DLD1 (cell line): ENCODE data around the gene PPP6R2.

Experiments used
- in situ Hi-C: cut with HindIII; loops from 2 replicates; pipeline ENCODE4 v1.10.0; 2017; ENCODE audit warnings: low sequenced_read_pairs

PPP6R2 gene

GRCh38 chr22:50463188-50463900 is 120.2 kb downstream of the PPP6R2 start:
- in situ Hi-C loops = no loop called here

- in situ Hi-C loops = no loop called here
These were observed 121.3 kb downstream of the PPP6R2 start for GRCh38 chr22:50464451-50464850.

DNA sequence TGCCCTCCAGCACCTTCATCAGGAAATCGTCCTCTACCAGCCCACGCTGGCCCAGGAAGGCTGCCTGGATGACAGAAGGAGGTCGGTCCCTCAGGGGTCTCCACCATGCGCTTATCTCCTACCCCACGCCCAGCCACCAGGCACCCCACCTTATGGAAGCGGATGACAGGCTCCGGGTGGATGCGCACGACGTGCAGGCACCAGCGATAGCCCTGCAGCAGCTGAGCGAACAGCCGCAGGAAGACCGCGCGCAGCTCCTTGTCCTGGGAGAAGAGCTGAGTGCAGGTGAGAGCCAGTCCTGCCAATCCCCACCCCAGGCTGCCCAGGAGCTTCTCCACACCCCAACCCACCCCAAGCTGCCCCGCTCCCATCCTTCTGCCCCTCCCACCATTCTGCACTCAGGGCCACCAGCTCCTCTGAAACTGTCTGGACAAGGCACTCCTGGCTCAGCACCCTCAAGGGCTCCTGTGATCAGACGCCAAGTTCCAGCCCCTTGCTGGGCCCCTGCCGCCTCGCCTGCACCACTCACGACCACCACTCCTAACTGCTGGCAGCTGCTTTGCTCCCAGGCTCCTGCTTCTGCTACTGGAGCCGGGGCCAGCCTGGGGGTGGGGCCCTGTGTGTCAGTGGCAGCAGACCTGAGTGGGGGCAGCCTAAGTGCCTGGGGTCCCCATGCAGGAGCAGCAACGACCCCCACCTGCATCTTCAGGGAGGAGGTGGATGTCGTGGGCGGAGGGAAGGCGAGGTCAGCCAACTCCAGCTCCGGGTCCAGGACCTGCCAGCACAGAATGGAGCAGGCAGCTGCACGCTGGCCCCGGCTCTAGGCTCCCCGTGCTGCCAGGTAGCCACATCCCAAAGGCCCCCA is 122.2 kb downstream of the PPP6R2 start:
- in situ Hi-C loops = no loop called here

DNA sequence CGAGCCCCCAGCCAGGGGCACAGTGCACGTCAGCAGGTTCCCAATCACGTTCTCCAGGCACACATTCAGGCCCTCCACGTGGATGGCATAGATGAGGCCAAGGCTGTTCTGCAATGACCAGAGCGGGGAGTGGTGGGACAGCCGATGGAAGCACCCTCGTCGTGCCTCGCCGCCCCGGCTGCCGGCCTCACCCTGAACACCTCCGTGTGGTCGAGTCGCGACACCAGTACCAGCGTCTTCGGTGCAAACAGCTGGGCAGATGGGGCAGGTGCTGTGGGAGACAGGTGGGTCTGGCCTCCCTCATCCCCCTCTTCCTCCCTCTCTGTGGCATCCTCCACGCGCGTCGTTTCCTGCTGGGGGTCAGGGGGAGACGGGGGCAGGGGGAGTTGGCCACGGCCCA is 124.2 kb downstream of the PPP6R2 start:
- in situ Hi-C loops = no loop called here

- in situ Hi-C loops = no loop called here
These were observed 124.8 kb downstream of the PPP6R2 start for GRCh38 chr22:50467773-50468440.

DNA sequence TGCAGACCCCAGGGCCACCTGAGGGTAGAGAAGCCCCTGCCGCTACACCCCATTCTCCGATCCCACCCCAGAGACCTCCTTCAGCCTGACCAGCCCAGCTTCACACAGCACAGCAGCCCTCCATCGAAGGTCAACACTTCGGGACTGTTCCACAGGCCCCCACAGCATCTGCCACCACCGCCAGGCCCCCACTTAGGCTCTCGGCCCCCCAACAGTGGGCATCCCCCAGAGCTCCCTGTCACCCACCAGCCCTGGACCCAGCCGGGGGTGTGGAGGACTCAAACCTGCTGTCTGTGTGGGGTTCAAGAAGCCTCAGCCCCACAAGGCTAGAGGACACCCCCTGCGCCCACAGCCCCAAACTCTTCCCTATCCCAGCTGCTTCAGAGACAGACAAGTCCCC is 125.5 kb downstream of the PPP6R2 start:
- in situ Hi-C loops = no loop called here

DNA sequence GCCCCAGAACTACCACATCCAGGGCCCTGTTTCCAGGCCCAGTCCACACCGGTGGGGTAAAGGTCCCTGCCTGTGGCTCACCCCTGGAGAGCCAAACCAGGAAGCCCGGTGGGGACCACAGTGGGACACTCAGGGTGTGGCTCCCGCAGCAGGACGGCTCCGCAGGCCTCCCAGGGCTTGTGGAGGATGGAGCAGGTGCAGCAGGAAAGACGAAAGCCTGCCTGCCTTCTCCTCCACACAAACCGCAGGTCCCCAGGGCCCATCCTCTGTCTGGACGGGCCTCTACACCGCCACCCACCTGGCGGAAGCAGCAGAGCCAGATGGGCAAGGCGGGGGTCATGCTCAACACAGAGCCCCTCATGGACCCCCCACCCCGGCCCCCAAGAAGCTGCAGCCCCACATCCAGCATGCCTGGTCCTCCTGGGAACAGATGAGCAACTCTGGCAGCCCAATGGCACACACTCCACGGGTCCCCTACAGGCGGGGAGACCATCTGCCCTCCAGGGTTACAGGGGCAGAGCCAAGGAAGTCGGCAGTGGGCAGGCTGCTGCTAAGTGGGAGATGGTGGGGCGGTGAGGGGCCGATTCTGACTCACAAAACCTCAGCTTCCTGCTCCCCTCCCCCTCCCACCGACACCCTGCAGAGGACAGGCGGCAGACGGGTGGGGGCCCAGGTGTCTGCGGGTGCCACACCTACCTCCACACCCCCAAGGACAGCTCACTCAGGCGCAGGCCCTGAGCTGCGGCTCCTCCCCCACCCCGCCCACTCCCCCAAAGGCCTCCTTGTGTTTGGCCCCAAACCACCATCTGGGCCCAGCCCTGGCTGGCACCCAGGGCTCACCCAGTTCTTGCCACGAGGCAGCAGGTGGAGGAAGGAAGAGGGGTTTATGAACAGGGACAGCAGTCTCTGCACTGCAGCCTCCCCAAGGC is 126.5 kb downstream of the PPP6R2 start:
- in situ Hi-C loops = no loop called here

DNA sequence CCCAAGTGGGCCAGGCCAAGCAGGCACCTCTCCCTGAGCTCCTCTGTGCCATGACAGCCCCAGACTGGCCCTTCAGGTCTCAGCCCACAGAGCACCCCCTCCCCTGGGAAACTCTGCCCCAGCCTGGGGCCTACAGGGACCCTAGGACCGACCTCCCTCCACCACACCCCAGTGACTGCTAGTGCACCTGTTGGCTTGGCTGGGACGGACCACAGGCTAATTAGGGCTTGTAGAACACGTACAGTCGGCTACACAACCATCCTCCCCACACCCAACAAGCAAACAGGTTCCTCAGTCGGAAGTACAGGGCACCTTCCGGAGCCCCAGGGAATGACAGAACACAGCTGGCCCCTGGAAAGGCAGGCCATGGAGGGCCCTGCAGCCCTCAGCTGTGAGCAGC is 127.4 kb downstream of the PPP6R2 start:
- in situ Hi-C loops = no loop called here

GRCh38 chr22:50471197-50471847 is 128.2 kb downstream of the PPP6R2 start:
- in situ Hi-C loops = no loop called here

DNA sequence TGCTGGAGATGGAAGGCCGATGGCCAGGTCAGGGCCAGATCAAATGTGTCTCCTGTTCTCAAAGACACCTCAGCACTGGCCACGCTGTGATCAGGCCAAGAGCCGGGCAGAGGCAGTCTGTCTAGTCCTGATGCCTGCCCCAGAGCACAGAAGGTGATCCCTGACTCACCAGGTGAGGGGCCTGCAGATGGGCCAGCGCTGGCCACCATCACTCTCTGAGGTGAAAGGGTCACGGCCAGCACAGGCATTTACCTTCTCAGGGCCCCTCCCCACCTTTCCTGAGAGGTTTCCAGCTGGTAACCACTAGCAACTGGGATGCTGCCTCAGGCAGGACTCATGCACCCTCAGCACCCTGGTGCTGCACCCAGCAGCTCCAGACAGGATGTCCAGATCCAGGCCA is 128.8 kb downstream of the PPP6R2 start:
- in situ Hi-C loops = no loop called here

DNA sequence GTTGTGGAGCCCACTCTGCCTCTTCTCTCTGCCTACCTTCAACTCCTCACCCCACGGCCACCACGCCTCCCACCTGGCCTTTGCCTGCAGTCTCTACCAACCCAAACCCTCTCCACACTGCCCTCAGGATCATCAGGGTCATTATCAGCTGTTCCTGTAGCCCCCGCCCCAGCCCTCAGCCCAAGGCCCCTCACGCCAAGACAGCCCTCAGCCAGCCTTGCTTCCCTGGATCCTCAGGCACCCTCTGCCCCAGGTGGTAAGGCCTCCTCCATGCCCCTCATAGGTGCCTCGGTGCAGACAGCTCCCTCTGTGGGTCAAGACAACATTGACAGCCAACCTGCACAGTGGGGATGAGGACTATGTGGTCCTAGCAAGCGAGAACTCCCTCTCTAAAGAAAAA is 130.0 kb downstream of the PPP6R2 start:
- in situ Hi-C loops = no loop called here

- in situ Hi-C loops = no loop called here
These were observed 130.9 kb downstream of the PPP6R2 start for GRCh38 chr22:50473855-50474671.

- in situ Hi-C loops = no loop called here
These were observed 131.9 kb downstream of the PPP6R2 start, which contains the start of gene SBF1 for GRCh38 chr22:50474710-50475651. Gene SBF1, minus strand, starts transcription at chr22:50475035. Its CDS starts 195 bp downstream, at chr22:50474840.

DNA sequence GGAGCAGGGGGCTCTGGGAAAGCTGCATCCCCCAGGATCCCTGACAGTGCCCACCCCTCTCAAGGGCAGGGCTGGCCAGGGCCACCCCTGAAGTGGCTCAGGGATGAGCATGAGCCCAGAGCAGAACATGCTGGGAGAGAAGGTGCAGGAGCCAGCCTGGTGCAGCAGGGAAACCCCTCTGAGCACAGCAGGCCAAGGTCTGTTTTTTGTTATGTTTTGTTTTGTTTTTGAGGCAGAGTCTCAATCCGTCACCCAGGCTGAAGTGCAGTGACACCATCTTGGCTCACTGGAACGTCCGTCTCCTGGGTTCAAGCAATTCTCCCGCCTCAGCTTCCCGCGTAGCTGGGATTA is 132.5 kb downstream of the PPP6R2 start:
- in situ Hi-C loops = no loop called here

DNA sequence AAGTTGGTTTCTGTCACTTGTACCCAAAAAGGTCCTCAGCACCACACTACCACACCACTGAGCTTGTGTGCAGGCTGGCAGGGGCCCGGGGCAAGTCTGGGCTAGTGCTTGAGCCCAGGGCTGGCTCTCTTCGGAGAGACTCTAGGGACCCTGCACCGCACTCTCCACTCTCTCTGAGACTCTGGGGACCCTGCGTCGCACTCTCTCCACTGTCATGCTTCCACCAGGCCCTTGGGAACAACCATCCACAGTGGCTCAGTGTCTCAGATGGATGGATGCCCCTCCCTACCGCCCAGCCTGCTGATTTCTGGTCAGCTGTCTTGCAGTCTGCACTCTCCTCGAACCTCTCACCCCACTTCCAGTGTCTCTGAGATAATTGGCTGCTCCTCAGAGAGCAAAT is 133.7 kb downstream of the PPP6R2 start:
- in situ Hi-C loops = no loop called here

DNA sequence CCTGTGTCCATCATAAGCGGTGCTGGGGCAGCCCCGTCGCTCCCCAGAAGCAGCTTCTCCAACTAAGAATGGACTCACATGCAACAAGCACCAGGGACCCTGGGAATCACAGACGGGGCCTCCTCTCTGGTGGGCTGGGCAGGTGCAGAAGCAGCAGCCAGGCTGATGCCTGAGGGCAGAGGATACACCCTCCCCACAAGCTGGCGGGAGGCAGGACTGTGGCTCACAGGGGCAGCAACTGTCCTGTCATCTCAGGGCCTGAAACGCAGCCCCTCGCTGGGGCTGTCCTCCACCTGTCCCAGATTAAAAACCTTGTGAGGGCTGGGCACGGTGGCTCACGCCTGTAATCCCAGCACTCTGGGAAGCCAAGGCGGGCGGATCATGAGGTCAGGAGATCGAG is 134.8 kb downstream of the PPP6R2 start:
- in situ Hi-C loops = no loop called here

DNA sequence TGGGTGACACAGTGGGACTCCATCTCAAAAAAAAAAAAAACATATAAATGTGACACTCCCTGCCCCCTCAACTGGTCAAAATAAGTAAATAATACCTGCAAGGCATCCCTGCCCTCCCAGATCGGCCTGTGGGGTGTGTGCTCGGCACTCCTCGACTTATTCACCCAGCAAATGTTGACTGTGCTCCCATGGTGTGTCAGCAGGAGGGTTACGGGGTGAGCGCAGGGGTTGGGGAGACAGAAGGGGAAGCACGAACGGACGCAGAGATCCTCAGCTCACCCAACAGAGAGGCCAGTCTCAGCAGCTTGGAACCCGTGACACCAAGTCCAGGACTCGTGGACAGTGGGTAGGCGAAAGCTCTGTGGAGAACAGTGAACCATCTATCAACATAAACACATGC is 136.6 kb downstream of the PPP6R2 start:
- in situ Hi-C loops = no loop called here

DNA sequence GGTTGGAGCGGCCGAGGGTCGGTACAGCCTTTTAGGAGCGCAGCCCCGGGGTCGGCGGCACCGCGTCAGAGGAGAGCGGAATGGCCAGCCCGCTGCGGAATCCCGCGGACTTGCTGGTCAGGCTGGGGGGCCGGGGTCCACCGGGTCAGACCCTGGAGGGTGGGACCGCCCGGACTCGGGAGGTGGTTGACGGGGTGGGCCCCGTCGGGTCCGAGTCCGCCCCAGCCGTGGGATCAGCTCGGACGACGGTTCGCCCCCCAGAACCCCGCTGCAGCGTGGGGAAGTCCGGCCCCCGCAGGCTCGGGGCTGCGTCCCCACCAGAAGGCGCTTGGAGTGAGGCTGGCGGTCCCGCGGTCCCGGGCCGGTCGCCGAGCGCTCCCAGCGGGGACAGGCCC is 137.9 kb downstream of the PPP6R2 start:
- in situ Hi-C loops = no loop called here
